GM12873 (cell line): Measurements from ENCODE around the gene PDE3A.

Source experiments
- CTCF ChIP-seq: IDR thresholded peaks from 2 replicates; pipeline ENCODE4 v1.5.1; 2012; ENCODE audit warnings: low read depth, mild to moderate bottlenecking, moderate library complexity, low read length, control low read depth; ENCODE audit not compliant: insufficient read depth; ENCODE audit errors: missing control alignments

The PDE3A gene

GRCh38 chr12:20494851-20495250 is 126.5 kb downstream of the PDE3A start:
- no peak for TF ChIP-seq CTCF

DNA sequence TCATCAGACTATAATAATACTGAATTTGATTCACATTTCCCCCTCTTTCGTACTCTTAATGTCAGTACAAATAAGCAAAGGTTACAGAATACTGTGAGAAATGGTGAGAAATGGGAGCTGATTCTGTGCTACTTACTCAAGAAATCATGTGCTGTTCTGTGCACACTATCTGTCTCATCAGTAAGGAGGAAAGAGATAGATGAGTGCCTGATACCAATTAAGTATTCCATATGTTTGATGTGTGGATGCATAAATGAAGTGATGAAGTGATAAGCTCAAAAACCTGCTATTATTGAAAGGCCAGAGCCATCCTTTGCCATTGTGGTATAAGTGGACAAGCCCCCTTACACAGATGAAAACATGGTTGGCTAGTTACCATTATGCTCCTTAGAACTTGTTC is 127.7 kb downstream of the PDE3A start:
- TF ChIP-seq CTCF, result no peak

DNA sequence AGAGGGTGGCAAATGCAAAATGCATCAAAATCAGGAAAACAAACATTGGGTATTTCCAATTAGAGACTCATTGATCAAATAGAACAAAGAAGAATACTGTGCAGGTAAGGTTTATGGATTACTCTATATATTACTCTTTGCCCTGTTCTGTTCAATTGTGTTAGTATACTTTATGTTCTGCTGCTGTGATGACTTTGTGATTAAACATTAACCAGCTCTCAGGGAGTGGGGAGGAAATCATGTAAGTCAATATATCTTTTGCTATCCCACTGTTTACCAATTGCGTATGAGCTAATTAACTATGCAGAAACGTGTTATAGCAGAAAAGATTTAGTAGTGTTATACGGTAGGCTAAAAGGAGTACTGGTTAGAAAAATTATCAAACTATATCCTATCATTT is 129.4 kb downstream of the PDE3A start:
- TF ChIP-seq CTCF, result no peak

DNA sequence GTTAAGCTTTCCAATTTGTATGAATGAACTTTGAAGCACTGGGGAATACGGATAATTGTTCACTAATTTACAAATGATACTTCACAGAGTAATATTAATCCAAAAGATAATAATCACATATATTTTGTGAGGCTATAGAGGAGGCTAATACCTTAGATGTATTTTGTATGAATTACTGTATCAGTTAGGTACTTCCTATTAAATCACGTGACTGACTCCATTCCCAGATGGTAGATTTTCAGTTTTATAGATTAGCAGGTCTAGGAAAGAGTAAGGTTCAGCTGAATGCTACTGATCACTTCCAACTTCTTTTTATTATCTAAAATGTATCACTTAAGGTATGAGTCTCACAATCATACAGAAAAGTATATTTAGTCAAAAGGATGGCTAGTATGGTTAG is 133.6 kb downstream of the PDE3A start:
- TF ChIP-seq CTCF, result no peak

- no peak for TF ChIP-seq CTCF
These were observed 135.5 kb downstream of the PDE3A start for GRCh38 chr12:20503858-20504257.

- no peak for TF ChIP-seq CTCF
These were observed 136.7 kb downstream of the PDE3A start for GRCh38 chr12:20505056-20505455.

DNA sequence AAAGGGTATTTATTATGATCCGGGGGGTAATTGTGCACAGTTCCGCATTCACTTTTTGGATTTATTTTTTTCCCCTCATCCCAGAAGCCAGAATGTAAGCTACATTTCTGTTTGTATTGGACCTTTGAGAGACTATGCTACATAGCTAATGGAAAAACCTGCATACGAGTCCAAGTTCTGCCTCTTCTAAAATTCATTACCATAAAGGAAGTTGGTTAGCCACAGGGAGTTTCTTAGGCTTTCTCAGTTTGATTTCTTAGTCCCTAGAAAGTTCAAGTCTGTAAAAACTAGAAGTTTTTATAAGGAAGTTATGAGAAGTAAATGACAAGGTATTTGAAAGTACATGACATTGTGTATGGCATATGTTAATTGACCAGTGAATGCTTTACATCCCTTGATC is 138.7 kb downstream of the PDE3A start:
- no peak for TF ChIP-seq CTCF
